DOHH2 (cell line): ENCODE measurements around the gene TCEAL7.

Source experiments
- H3F3A ChIP-seq: fragments of 200-600 bp; sonication (generic), shearing (Covaris generic); 2 replicates; pipeline ENCODE4 v1.6.0; 2016; ENCODE audit warnings: antibody characterized with exemption, mild to moderate bottlenecking; ENCODE audit not compliant: control insufficient read depth, insufficient read depth
- H3K27ac ChIP-seq: fragments of 200-600 bp; sonication (generic); 2 replicates; pipeline ENCODE4 v1.5.1; 2014; ENCODE audit warnings: low read depth, mild to moderate bottlenecking, low read length, moderate library complexity
- H3K27me3 ChIP-seq: fragments of 200-600 bp; sonication (generic); 2 replicates; pipeline ENCODE4 v1.6.1; 2014; ENCODE audit warnings: mild to moderate bottlenecking, low read length, mixed read lengths; ENCODE audit not compliant: control insufficient read depth
- H3K36me3 ChIP-seq: fragments of 200-600 bp; sonication (generic); 2 replicates; pipeline ENCODE4 v1.6.1; 2014; ENCODE audit warnings: mild to moderate bottlenecking, low read length, moderate library complexity, mixed read lengths; ENCODE audit not compliant: control insufficient read depth
- H3K4me1 ChIP-seq: fragments of 200-600 bp; sonication (generic); 2 replicates; pipeline ENCODE4 v1.6.1; 2014; ENCODE audit warnings: mild to moderate bottlenecking, low read length, mixed read lengths; ENCODE audit not compliant: control insufficient read depth
- H3K4me2 ChIP-seq: fragments of 200-600 bp; sonication (generic); 2 replicates; pipeline ENCODE4 v1.6.0; 2014; ENCODE audit warnings: mild to moderate bottlenecking, low read length, moderate library complexity
- H3K4me3 ChIP-seq: fragments of 200-600 bp; sonication (generic); 2 replicates; pipeline ENCODE4 v1.5.1; 2014; ENCODE audit warnings: mild to moderate bottlenecking, low read length, mixed read lengths
- H3K79me2 ChIP-seq: fragments of 200-600 bp; sonication (generic); 2 replicates; pipeline ENCODE4 v1.6.1; 2014; ENCODE audit warnings: mild to moderate bottlenecking, low read length, mixed read lengths; ENCODE audit not compliant: control insufficient read depth
- H3K9me2 ChIP-seq: fragments of 200-600 bp; sonication (generic); replicated peaks from 2 replicates; pipeline ENCODE4 v1.6.1; 2014; ENCODE audit warnings: mild to moderate bottlenecking, low read length, mixed read lengths; ENCODE audit not compliant: control insufficient read depth
- H3K9me3 ChIP-seq: fragments of 200-600 bp; sonication (generic); 2 replicates; pipeline ENCODE4 v1.6.1; 2014; ENCODE audit warnings: antibody characterized with exemption, low read length, mixed read lengths; ENCODE audit not compliant: control insufficient read depth, insufficient read depth
- H4K20me1 ChIP-seq: fragments of 200-600 bp; sonication (generic); 2 replicates; pipeline ENCODE4 v1.6.0; 2014; ENCODE audit warnings: low read depth, mild to moderate bottlenecking, antibody characterized with exemption, low read length, moderate library complexity; ENCODE audit not compliant: control insufficient read depth, insufficient read depth
- EZH2phosphoT487 ChIP-seq: fragments of 200-600 bp; sonication (generic); IDR thresholded peaks from 2 replicates; pipeline ENCODE4 v1.6.1; 2017; ENCODE audit warnings: borderline replicate concordance, mild to moderate bottlenecking, antibody characterized with exemption, low read length, moderate library complexity, mixed read lengths
- TF ChIP-seq, protein P1 (sequence below): fragments of 200-600 bp; sonication (generic); IDR thresholded peaks from one replicate; pipeline ENCODE4 v1.5.1; 2014; ENCODE audit warnings: antibody characterized with exemption, mild to moderate bottlenecking, low read depth, low read length; ENCODE audit not compliant: poor library complexity, severe bottlenecking

TCEAL7 gene

DNA sequence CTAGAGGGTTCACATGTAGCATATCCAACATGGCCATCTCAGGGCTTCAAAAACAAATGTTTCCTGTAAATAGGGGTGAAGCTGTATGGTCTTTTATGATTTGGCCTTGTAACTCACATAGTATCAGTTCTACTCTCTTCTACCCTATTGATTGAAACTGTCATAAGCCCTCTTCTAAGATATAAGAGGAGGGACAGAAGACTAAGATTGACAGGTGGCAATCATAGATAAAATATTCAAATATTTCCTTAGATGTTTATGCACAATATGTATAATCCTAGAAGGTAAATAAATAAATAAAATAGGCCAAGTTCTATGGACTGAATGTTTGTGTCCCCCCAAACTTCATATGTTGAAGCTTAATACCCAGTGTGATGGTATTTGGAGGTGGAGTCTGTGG lies 39.4 kb downstream of the TCEAL7 start:
- Histone ChIP-seq H3K79me2 (no peaks in the 10 kb centered on the region), H3K4me2 (no peak overlapping the region), H3K9me3 (no peaks in the 10 kb centered on the region), H3K36me3 (no peaks in the 10 kb centered on the region), H3K4me1 (no peaks in the 10 kb centered on the region), H3F3A (no peaks in the 10 kb centered on the region), H4K20me1 (no peaks in the 10 kb centered on the region), H3K27ac (no peak overlapping the region), H3K27me3 (no peaks in the 10 kb centered on the region), H3K9me2 (no peaks in the 10 kb centered on the region), H3K4me3 (no peak overlapping the region)
- TF ChIP-seq EZH2phosphoT487: no peak
- TF ChIP-seq, protein P1, sequence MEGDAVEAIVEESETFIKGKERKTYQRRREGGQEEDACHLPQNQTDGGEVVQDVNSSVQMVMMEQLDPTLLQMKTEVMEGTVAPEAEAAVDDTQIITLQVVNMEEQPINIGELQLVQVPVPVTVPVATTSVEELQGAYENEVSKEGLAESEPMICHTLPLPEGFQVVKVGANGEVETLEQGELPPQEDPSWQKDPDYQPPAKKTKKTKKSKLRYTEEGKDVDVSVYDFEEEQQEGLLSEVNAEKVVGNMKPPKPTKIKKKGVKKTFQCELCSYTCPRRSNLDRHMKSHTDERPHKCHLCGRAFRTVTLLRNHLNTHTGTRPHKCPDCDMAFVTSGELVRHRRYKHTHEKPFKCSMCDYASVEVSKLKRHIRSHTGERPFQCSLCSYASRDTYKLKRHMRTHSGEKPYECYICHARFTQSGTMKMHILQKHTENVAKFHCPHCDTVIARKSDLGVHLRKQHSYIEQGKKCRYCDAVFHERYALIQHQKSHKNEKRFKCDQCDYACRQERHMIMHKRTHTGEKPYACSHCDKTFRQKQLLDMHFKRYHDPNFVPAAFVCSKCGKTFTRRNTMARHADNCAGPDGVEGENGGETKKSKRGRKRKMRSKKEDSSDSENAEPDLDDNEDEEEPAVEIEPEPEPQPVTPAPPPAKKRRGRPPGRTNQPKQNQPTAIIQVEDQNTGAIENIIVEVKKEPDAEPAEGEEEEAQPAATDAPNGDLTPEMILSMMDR: no peak

DNA sequence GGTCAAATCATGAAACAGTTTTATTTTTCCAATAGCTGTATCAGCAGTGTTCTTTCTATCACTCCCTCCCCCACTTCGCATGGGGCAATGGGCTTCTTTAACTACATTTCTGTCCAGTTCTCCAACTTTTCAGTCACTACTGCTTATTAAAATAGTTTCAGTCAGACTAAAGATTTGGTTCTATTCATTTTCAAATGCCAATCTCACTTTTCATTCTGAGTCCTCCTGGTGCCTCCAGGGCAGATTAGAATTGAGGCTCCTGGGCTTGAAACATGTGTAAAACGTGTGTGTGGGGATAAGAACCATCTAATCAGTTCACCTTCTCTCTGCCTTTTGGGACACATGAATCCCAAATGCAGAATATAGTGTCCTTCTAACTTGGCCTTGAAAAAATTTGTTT lies 42.8 kb downstream of the TCEAL7 start:
- Histone ChIP-seq H3K36me3 (no peaks in the 10 kb centered on the region), H3K4me1 (no peaks in the 10 kb centered on the region), H4K20me1 (no peaks in the 10 kb centered on the region), H3K4me3 (no peak overlapping the region), H3F3A (no peaks in the 10 kb centered on the region), H3K27ac (no peak overlapping the region), H3K9me2 (no peaks in the 10 kb centered on the region), H3K79me2 (no peaks in the 10 kb centered on the region), H3K27me3 (no peaks in the 10 kb centered on the region), H3K9me3 (no peaks in the 10 kb centered on the region), H3K4me2 (no peak overlapping the region)
- TF ChIP-seq EZH2phosphoT487: no peak
- TF ChIP-seq, protein P1: no peak

DNA sequence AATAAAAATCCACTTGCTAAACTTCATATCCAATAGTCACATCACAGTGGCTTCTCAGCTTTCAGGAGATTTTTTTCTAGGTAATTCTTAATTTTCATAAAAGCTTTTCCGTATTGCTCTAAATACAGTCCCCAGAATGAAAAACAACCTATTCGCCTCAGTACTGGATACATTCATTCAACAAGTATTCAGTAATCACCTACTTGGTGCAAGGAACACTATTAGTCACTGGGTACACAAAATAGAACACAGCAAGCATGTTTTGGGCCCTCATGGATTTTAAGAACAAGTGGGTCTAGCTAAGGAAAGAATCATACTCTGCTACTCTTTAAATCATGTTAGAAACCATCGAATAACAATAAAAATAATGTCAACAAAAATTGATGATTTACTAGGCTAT lies 43.5 kb downstream of the TCEAL7 start:
- H3K4me1 ChIP-seq: no peaks in the 10 kb centered on the region
- no peaks in the 10 kb centered on the region for H3K27me3 ChIP-seq
- H3K27ac ChIP-seq: no peak overlapping the region
- no peaks in the 10 kb centered on the region for H3K9me2 ChIP-seq
- H4K20me1 ChIP-seq: no peaks in the 10 kb centered on the region
- H3K9me3 ChIP-seq: no peaks in the 10 kb centered on the region
- no peak overlapping the region for H3K4me2 ChIP-seq
- H3K4me3 ChIP-seq: no peak overlapping the region
- no peaks in the 10 kb centered on the region for H3F3A ChIP-seq
- TF ChIP-seq, protein P1: no peak
- TF ChIP-seq EZH2phosphoT487: no peak
- no peaks in the 10 kb centered on the region for H3K36me3 ChIP-seq
- no peaks in the 10 kb centered on the region for H3K79me2 ChIP-seq
